Measurements from ENCODE around the gene SYCE1.
"Not testable (repeated sequence)": the region's sequence is repeated elsewhere in the genome, so short reads cannot be mapped to it uniquely, and the experiment has no call there.

Gene SYCE1

DNA sequence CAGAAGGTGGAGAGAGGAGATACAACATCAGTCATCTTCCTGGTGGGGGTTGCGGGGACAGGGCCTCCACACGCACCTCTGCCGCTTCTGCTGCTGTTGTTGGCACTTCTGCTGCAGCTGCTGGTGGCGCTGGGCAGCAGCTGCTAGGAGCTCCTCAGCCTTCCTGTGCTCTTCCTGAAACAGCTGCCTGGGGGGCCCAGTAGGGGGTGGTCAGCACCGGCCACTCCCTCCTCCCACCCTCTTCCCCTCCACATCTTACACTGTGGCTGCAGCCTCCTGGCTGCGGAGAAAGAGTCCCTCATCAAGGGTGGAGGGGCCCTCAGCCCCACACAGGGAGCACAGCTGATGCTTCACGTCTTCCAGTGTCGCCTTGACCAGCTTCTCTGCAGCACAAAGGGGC, 9.9 kb downstream of the SYCE1 start:
- ATAC-seq: no peak

DNA sequence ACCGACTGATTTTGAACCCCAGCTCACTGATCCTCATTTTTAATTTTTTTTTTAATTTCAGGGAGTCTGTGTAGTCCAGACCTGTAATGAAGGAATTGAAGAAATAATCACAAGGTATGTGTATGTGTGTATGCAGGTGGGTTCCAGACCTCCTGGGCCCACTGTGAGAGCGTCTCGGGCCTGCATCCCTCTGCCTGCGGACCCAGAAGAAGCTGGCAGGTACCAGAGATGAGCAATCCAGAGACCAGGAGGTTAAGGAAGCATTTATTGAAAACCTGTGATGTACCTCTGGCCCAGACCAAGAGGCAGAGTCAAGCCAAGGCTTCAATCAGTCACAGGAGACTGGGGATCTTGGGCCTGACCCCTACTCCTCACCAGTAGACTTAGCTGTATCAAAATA, 10.8 kb downstream of the SYCE1 start:
- ATAC-seq: no peak

DNA sequence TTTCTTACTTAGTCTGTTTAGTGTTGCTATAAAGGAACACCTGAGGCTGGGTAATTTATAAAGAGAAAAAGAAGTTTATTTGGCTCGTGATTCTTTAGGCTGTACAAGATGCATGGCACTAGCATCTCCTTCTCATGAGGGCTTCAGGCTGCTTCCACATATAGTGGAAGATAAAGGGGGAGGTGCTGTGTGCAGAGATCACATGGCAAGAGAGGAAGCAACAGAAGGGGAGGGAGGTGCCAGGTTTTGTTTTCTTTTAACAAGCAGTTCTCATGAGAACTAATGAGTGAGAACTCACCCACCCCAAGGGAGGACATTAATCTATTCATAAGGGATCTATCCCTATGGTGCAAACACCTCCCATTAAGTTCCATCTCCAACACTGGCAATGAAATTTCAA, 20.9 kb downstream of the SYCE1 start:
- ATAC-seq: no peak

DNA sequence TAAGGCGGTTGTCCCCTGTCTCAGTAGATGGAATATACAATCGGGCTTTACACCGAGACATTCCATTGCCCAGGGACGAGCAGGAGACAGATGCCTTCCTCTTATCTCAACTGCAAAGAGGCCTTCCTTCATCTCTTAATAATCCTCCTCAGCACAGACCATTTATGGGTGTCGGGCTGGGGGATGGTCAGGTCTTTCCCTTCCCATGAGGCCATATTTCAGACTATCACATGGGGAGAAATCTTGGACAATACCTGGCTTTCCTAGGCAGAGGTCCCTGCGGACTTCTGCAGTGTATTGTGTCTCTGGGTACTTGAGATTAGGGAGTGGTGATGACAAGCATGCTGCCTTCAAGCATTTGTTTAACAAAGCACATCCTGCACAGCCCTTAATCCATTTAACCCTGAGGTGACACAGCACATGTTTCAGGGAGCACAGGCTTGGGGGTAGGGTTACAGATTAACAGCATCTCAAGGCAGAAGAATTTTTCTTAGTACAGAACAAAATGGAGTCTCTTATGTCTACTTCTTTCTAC, 23.9 kb downstream of the SYCE1 start:
- ATAC-seq: not testable (repeated sequence)

DNA sequence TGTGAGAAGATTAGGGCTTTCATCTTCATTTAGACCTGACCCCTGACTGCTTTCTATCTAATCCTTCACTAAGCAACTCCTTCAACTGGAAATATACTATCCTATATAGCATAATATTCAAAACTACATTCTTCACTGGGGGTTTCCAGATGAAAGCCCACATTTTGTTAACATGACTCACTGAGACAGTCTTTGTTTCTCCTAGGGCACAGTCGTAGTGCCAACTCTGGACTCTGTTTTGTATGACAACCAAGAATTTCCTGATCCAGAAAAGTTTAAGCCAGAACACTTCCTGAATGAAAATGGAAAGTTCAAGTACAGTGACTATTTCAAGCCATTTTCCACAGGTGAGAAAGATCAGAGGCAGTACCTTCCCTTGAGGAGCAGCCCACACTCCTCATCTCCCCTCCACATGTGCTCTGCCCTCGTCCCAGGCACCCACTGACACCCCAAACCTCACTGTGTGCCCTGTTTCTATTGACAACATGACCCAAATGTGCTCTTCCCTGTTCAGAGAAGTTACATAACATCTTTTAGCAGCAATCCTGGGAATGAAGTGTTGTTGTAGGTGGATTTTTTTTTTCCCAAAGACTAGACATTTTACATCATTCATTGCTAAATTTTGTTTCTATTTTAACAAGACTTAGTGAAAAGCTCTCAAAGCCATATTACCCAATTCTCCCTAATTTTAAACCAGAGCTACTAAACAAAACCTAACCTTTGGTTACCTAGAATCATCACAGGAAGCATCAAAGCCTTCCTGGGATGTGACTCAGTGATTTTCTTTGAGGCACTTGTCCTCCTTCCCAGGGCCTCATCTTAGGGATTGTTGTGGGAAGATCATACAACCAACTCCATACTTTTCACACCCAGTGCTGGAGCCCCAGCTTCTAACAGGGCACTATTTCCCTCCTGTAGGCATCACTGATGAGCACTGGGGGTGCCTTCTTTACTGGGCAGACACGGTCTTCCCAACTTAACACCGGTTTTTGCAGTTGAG, 27.5 kb downstream of the SYCE1 start:
- ATAC-seq: no peak

DNA sequence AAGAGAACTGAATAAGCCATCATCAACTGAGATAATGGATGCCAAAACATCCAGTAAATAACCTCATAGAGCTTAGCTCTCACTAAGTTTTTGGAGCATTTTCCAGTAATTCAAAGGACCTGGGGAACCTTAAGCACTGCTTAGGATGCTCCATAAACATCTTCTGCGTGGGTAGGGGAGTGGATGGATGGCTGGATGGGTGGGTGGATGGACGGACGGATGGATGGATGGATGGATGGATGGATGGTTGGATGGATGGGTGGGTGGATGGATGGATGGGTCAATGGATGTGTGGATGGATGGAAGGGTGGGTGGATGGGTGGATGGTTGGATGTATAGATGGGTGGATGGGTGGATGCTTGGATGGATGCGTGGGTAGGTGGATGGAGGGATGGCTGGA, 29.2 kb downstream of the SYCE1 start:
- no peak for ATAC-seq

DNA sequence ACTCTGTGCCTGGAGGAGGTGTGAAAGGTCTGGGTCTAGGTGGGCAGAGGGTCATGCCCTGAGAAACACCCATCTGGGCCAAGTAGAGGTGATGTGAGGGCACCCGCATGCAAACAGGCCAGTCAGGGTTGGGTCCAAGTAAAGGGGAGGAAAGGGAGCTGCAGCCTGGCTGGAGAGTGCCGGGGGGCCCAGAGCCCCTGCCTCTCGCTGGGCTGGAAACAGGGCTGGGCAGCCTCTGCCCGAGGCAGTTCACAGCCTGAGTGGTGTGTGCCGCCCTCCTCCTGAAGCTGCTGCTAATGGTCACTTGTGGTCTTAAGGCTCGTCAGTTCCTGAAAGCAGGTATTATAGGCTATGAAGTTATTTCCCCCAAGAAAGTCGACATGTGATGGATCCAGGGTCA, 31.0 kb downstream of the SYCE1 start:
- ATAC-seq: no peak

DNA sequence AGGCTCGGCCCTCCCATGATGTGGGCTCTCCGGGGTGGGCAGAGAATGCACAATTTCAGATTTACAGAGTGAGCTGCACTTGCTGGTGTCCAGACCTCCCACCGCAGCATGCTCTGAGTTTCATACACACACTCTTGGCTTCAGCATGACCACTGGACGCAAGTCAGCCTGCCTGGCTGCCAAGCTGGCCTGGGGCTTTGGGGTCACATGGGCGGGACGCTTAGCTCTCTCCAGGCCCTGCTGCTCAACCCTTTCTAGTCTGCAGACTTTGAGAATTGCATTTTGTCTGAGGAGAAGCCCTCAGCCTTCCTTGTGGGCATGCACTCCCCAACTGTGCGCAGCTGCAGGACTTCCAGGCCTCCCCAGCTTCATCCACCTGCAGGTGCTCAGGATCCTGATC, 32.5 kb downstream of the SYCE1 start:
- ATAC-seq: no peak

DNA sequence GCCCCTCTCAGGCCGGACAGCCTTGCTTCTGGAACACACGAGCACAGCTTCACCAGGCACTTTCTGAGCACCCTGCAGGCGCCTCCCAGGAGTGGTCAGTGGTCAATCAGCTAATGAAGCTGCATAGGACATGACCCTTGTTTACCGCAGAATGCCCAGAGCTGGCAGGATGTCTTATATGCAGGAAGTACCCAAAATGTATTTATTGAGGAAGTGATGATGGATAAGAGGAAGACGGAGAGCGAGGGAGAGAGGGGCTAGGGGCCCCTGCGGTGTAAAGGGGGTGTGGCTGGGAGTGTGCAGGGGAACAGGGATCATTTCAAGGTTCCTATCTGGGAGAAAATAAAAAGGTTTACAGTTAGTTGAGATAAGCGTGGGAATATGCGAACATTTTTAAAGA, 34.9 kb downstream of the SYCE1 start:
- no peak for ATAC-seq

DNA sequence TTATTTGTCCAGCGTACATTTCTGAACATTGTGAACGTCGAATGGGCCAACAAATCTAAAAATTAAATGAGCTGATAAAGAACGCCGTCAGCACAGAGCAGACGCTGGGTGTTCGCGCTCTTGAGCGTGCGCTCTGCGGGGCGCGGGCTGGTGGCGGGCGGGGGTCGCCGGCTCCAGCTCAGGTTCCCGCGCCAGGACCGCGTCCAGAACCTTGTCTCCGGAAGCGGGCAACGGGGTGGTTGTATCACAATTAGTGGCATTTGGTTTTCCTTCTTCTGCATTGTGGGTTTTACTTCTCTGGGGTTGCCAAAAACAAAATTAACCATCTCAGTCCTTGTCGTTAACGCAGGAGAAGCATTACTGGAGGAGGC, 35.8 kb downstream of the SYCE1 start:
- ATAC-seq: no peak

DNA sequence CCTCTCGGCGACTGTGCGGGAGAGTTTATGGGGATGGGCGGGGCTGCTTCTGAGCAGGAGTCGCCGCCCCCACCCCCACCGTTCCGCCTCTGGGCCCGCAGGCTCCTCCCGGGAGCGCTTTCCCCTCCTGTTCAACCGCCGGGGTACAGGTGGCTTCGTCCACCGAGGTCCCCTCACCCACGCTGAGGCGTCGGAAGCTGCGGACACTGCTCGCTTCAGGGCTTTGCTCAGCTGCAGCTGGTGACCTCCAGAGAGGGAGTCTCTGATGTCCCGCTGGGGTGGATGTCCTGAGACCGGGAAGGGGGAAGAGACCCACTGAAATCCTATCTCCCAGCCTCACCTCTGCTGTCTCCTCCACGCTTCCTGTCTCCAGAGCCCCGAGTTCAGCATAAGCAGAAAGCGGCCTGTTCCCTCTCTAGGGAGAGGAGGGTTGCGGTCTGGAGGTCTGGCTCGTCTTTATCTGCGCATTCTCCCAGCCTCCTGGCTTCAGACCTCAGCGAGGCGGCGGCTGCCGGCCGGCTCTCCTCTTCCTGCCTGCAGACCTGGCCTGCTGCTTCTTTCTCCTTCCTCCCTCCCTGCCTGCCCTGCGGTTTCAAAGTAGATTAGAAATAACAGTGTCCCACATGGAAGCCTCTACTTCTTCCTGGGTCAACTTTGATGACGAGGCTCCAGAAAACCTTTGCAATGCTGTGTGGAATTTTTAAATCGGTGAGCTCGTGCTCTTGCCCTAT, 36.4 kb downstream of the SYCE1 start:
- ATAC-seq: no peak

DNA sequence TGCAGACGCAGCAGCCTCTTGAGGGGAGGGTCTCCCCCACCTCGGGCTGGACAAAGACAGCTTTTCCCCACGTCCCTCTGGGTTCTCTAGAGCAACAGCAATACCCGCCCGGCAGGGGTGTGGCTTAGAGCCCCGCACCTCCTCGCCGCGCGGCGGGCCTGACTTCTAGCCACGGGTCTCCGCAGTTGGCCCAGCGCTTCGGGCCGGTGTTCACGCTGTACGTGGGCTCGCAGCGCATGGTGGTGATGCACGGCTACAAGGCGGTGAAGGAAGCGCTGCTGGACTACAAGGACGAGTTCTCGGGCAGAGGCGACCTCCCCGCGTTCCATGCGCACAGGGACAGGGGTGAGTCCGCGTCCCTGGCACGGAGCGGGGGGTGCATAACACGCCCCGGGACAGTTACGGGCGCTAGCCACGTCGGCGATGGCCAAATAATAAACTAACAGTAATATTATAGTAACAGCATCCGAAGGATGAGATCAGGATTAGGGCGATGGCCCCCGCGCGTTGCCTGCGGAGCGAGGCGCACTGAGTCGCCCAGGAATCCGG, 37.0 kb downstream of the SYCE1 start:
- no peak for ATAC-seq

DNA sequence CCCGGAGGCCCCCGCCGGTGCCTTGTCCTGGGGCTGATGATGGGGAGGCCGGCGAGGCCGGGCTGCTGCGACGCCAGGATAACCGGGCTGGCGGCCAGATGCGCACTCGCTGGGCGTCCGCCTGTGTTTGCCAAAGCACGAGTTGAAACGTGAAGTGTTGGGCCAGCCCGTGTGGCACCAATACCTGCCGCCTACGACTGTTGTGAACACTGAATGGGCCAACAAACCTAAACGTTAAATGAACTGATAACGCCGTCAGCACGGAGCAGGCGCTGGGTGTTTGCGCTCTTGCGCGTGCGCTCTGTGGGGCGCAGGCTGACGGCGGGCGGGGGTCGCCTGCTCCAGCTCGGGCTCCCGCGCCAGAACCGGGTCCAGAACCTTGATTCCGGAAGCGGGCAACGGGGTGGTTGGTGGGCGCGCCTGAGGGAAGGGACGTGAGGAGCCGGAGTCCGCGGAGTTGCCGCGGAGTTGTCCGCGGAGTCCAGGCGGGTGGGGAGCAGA, 37.6 kb downstream of the SYCE1 start:
- ATAC-seq: no peak

DNA sequence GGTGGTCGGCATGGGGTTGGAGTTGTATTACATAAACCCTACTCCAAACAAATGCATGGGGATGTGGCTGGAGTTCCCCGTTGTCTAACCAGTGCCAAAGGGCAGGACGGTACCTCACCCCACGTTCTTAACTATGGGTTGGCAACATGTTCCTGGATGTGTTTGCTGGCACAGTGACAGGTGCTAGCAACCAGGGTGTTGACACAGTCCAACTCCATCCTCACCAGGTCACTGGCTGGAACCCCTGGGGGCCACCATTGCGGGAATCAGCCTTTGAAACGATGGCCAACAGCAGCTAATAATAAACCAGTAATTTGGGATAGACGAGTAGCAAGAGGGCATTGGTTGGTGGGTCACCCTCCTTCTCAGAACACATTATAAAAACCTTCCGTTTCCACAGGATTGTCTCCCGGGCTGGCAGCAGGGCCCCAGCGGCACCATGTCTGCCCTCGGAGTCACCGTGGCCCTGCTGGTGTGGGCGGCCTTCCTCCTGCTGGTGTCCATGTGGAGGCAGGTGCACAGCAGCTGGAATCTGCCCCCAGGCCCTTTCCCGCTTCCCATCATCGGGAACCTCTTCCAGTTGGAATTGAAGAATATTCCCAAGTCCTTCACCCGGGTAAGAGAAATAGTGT, 38.3 kb downstream of the SYCE1 start, which contains the start of gene CYP2E1:
Gene CYP2E1, plus strand, starts transcription at position 407 of the 632 bp plus-strand sequence. Its CDS starts 33 bp downstream, at position 440.
- ATAC-seq: no peak

DNA sequence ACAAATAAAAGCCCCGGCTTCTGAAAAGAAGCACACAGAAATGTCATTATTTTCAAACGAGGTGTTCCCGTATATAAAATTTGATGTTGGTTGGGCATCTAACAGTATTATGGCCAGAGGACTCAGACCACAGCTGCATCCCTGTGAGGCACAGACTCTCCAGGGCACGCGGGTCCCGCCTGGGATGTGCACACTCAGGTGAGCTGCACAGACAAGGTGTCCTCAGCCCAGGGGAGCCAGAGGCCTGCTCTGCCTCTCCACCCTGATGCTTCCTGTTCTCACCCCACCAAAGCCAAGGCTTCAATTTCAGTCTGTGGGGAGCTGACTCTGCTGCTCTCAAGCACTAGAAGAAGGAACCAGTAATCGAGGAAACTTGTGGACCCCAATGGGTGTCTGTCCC, 39.9 kb downstream of the SYCE1 start:
- ATAC-seq: no peak

DNA sequence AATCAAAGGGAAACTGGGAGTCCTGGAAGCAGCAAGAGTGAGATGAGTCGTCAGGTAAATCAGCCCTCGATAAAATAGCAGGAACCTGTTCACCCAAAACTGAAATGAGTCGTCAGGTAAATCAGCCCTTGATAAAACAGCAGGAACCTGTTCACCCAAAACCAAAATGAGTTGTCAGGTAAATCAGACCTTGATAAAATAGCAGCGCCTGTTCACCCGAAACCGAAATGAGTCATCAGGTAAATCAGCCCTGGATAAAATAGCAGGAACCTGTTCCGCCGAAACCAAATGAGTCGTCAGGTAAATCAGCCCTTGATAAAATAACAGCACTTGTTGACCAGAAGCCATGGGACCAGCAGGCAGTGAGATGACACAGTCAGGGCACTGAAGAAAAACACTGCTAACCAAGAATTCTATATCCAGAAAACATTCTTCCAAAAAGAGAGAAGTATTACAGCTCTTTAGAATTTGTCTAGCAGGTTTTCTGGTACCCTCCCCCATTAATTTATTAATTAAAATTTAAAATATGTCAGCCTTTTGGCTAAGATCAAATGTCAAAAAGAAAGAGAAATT, 41.7 kb downstream of the SYCE1 start:
- ATAC-seq: no peak

DNA sequence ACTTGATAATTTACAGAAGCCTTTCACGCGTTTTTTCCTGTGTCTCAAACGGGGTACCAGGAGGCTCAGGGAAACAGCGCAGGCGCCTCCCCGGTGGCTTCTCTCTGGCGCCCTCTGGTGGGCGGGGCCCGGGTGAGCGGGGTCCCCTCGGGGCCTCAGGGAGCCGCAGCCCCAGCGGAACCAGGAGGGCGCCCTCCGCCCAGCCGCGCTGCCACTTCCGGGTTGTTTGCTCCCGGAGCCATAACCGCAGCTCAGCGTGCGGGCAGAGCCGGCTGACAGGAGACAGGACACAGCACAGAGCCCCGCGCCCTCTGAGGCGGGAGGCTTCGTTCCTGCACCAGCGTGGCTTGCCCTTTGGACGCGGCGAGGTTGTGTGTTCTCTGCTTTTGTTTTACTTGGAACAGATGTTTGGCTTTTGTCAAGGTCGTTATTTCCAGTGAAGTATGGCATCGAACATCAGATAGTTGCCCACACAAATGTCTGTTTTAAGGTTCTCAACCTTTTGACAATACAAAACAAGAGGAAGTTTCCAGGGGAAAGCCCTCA, 45.1 kb downstream of the SYCE1 start:
- ATAC-seq: peak; percentile 99

DNA sequence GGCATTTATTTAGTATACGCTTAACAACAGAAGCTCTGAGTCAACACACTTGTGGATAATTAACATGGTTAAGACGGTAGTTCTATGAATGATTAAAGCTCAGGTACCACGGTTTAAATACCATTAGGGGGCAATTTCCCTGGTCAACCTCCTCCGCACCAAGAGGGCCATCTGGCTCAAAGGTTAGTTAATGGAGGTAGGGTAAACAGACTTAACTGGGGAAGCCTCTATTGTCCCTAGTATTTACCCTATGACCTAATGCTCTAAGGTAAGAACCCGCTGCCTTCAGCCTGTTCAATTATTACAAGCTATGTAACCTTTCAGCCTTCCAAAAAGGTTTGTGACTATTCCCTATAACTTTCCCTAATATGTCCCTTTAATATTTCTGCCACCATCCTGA, 46.9 kb downstream of the SYCE1 start:
- ATAC-seq: not testable (repeated sequence)

DNA sequence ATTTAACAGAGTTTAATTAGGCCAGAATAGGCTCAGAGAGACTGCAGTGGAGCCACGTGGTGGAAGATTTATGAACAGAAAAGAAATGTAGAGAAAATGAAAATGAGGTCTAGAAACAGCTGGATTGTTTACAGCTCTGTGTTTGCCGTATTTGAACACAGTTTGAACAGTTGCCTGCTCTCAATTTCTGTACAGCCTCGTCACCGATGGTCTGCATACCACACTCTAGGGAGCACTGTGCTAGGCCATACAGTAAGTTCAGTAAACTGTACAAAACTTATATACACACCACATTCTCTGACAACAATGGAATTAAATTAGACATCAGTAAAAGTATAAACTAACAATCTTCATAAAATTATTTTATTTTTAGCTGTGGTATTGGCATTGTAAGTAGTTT, 49.3 kb downstream of the SYCE1 start:
- no peak for ATAC-seq

DNA sequence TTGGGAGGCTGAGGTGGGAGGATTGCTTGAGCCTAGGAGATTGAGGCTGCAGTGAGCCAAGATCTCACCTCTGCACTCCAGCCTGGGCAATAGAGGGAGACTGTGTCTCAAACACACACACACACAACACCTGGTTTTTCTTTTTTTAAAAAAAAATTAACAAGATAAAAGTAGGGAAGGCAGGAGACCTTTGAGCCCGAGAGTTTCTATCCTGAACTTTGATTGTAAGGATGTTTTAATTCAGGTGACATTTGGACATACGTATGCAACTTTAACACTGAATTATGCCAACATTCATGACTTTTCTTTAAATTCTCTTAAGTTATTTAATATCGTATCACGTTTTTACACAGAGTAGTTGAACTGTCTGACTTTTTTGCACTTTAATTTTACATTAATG, 49.9 kb downstream of the SYCE1 start:
- no peak for ATAC-seq

DNA sequence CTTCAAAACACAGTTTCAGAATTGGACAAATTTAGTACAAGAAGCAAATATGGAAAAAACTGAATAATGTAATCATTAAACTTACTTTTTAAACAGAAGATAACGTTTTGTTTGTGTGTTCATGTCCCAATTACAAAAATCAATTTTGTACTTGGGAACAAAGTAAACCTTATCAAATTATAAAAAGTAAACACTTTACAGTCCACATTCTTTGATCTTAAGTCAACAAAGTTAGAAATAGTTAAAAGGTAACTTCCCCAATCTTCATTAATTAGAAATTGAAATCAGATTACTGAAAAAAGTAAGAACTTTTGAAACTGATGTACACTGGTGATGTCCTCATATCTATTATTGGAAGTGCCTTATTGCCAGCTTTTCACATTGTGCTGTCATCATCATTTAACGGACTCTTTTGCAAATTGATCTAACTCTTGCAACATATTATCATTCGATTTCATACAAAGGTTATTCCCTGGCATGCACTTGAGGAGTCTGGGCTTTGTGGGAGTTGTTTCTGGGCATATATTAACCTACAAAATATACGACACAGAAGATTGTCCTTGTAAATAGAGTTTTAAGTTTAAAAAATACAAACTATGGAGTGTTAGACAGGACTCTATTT, 53.4 kb downstream of the SYCE1 start:
- no peak for ATAC-seq

DNA sequence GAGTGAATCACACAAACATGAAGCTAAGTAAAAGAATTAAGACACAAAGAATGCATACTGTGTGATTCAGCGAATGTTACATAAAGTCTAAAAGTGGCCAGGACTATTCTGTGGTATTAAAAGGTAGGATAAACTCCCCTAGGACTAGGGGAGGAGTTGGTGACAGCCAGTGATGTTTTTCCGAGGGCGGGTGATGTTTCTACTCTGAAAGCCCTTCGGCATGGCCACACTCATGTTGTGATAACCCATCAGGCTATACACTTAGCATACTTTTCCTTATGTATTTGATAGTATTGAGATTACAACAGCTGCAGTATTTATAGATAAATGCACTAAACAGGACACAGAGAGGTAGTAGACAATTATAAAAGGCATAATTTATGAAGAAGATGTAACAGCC, 54.0 kb downstream of the SYCE1 start:
- no peak for ATAC-seq

Measured in activated CD4-positive, CD25-positive, alpha-beta regulatory T cell treated with anti-CD3 and anti-CD28 coated beads, Interleukin-2, amount 50 U/mL, for 24 hours (primary cell).